Measurements from ENCODE around the gene FAM200C. TPM values are rescaled to one million over a fixed set of nuclear protein-coding genes. Genes with fewer than 3 reads are reported as not detected.

FAM200C gene
- total RNA-seq, 1 experiment from 2014 or later = 7.7 TPM

- in situ Hi-C loops (cut with HindIII; ENCODE audit: low pct_unique_long_range_greater_than_20kb, low sequenced_read_pairs) = no loop called here
Measured at GRCh38 chr5:160356550-160357347, 43.1 kb downstream of the FAM200C start.

GRCh38 chr5:160354666-160355065 lies 45.2 kb downstream of the FAM200C start:
- DNase-seq (ENCODE audit: low read depth, low spot score) = no peak
- in situ Hi-C loops (cut with HindIII; ENCODE audit: low pct_unique_long_range_greater_than_20kb, low sequenced_read_pairs) = no loop called here

More at GRCh38 chr5:160356550-160357347, 43.1 kb downstream of the FAM200C start:
- DNase-seq (ENCODE audit: low read depth, low spot score) = no peak

- DNase-seq (ENCODE audit: low read depth, low spot score) = no peak
- in situ Hi-C loops (cut with HindIII; ENCODE audit: low pct_unique_long_range_greater_than_20kb, low sequenced_read_pairs) = no loop called here
Measured at GRCh38 chr5:160353379-160353778, 46.5 kb downstream of the FAM200C start.

- in situ Hi-C loops (cut with HindIII; ENCODE audit: low pct_unique_long_range_greater_than_20kb, low sequenced_read_pairs) = no loop called here
- DNase-seq (ENCODE audit: low read depth, low spot score) = no peak
Measured at GRCh38 chr5:160352308-160352707, 47.5 kb downstream of the FAM200C start.

- in situ Hi-C loops (cut with HindIII; ENCODE audit: low pct_unique_long_range_greater_than_20kb, low sequenced_read_pairs) = no loop called here
- DNase-seq (ENCODE audit: low read depth, low spot score) = no peak
Measured at GRCh38 chr5:160349935-160350303, 49.9 kb downstream of the FAM200C start.

GRCh38 chr5:160349249-160349934 lies 50.5 kb downstream of the FAM200C start:
- DNase-seq (ENCODE audit: low read depth, low spot score) = no peak
- in situ Hi-C loops (cut with HindIII; ENCODE audit: low pct_unique_long_range_greater_than_20kb, low sequenced_read_pairs) = no loop called here

GRCh38 chr5:160348080-160348479 lies 51.8 kb downstream of the FAM200C start:
- in situ Hi-C loops (cut with HindIII; ENCODE audit: low pct_unique_long_range_greater_than_20kb, low sequenced_read_pairs) = no loop called here
- DNase-seq (ENCODE audit: low read depth, low spot score) = no peak

GRCh38 chr5:160347448-160347847 lies 52.4 kb downstream of the FAM200C start:
- in situ Hi-C loops (cut with HindIII; ENCODE audit: low pct_unique_long_range_greater_than_20kb, low sequenced_read_pairs) = no loop called here
- no peak for DNase-seq (ENCODE audit: low read depth, low spot score)

Other genes starting within 250 kb of the FAM200C start
- gene FABP6, start 170.5 kb downstream of the FAM200C start, total RNA-seq (2014; rRNA removed; shearing (Covaris generic)) = 3.0 and 3.4 TPM in 2 replicates
- gene CCNJL, start 87.5 kb downstream of the FAM200C start, total RNA-seq (2014; rRNA removed; shearing (Covaris generic)) = 3.2 and 3.9 TPM in 2 replicates
- gene C1QTNF2, start 29.4 kb downstream of the FAM200C start, total RNA-seq (2014; rRNA removed; shearing (Covaris generic)) = 0.21 TPM in 1 of 2 replicates, not detected in the other
- gene SLU7, start 19.0 kb upstream of the FAM200C start, total RNA-seq (2014; rRNA removed; shearing (Covaris generic)) = 66.9 and 70.7 TPM in 2 replicates
- gene PTTG1, start 21.8 kb upstream of the FAM200C start, total RNA-seq (2014; rRNA removed; shearing (Covaris generic)) = 238 and 294 TPM in 2 replicates